ENCODE measurements around the gene RPS6KB1.
"Not testable (repeated sequence)": the region's sequence is repeated elsewhere in the genome, so short reads cannot be mapped to it uniquely, and the experiment has no call there.

Gene RPS6KB1

GRCh38 chr17:59907467-59907866, 14.5 kb downstream of the RPS6KB1 start:
- H3F3A ChIP-seq (ENCODE audit: insufficient read depth, low read length), result no peaks in the 10 kb centered on the region; the same call in 1 of the 2 replicates
- H3K9me3 ChIP-seq (ENCODE audit: low read length), result peaks cover 3% of the 10 kb centered on the region; the same call in 1 of the 2 replicates
- TF ChIP-seq CTCF (IDR thresholded peaks at IDR 0.05; ENCODE audit: low read length) (no peak), EZH2 (IDR thresholded peaks at IDR 0.05; ENCODE audit: borderline replicate concordance, low read length) (no peak)
- no peaks in the 10 kb centered on the region for H3K27me3 ChIP-seq (ENCODE audit: insufficient read depth, low read length)
- no peak overlapping the region for H3K4me3 ChIP-seq (ENCODE audit: low read depth, low read length, poor library complexity, severe bottlenecking)
- no peaks in the 10 kb centered on the region; the same call in 1 of the 2 replicates for H4K20me1 ChIP-seq (ENCODE audit: insufficient read depth, low read length)
- peaks cover 51% of the 10 kb centered on the region for H3K79me2 ChIP-seq (ENCODE audit: insufficient read depth, low read length)
- H2AFZ ChIP-seq (ENCODE audit: low read length), result no peak overlapping the region
- peaks cover 46% of the 10 kb centered on the region for H3K36me3 ChIP-seq (ENCODE audit: insufficient read depth, low read length)
- no peak overlapping the region for H3K4me2 ChIP-seq (ENCODE audit: low read length)
- H3K27ac ChIP-seq (ENCODE audit: low read depth, low read length, poor library complexity, severe bottlenecking), result no peak overlapping the region
- H3K9me2 ChIP-seq (ENCODE audit: low read depth, low read length), result no peaks in the 10 kb centered on the region
- no peaks in the 10 kb centered on the region for H3K4me1 ChIP-seq (ENCODE audit: insufficient read depth, low read length, severe bottlenecking)
- H3K9ac ChIP-seq (ENCODE audit: low read length), result no peak overlapping the region

GRCh38 chr17:59914274-59914854, 21.4 kb downstream of the RPS6KB1 start:
- Histone ChIP-seq H3K9me2 (ENCODE audit: low read depth, low read length) (no peaks in the 10 kb centered on the region), H3K9ac (ENCODE audit: low read length) (no peak overlapping the region), H3K27me3 (ENCODE audit: insufficient read depth, low read length) (no peaks in the 10 kb centered on the region), H3F3A (ENCODE audit: insufficient read depth, low read length) (no peaks in the 10 kb centered on the region; the same call in 1 of the 2 replicates), H3K4me3 (ENCODE audit: low read depth, low read length, poor library complexity, severe bottlenecking) (no peak overlapping the region), H2AFZ (ENCODE audit: low read length) (no peak overlapping the region), H3K27ac (ENCODE audit: low read depth, low read length, poor library complexity, severe bottlenecking) (no peak overlapping the region), H4K20me1 (ENCODE audit: insufficient read depth, low read length) (no peaks in the 10 kb centered on the region), H3K9me3 (ENCODE audit: low read length) (no peaks in the 10 kb centered on the region), H3K4me1 (ENCODE audit: insufficient read depth, low read length, severe bottlenecking) (no peaks in the 10 kb centered on the region), H3K79me2 (ENCODE audit: insufficient read depth, low read length) (no peaks in the 10 kb centered on the region), H3K4me2 (ENCODE audit: low read length) (no peak overlapping the region), H3K36me3 (ENCODE audit: insufficient read depth, low read length) (peaks cover 69% of the 10 kb centered on the region)
- TF ChIP-seq CTCF (IDR thresholded peaks at IDR 0.05; ENCODE audit: low read length) (peak; percentile 55), EZH2 (IDR thresholded peaks at IDR 0.05; ENCODE audit: borderline replicate concordance, low read length) (no peak)

GRCh38 chr17:59916446-59916845, 23.5 kb downstream of the RPS6KB1 start:
- H4K20me1 ChIP-seq (ENCODE audit: insufficient read depth, low read length), result no peaks in the 10 kb centered on the region
- no peaks in the 10 kb centered on the region for H3K9me2 ChIP-seq (ENCODE audit: low read depth, low read length)
- no peak overlapping the region for H3K4me2 ChIP-seq (ENCODE audit: low read length)
- no peaks in the 10 kb centered on the region for H3K79me2 ChIP-seq (ENCODE audit: insufficient read depth, low read length)
- no peak overlapping the region for H3K4me3 ChIP-seq (ENCODE audit: low read depth, low read length, poor library complexity, severe bottlenecking)
- TF ChIP-seq EZH2 (IDR thresholded peaks at IDR 0.05; ENCODE audit: borderline replicate concordance, low read length), result no peak
- no peak for TF ChIP-seq CTCF (IDR thresholded peaks at IDR 0.05; ENCODE audit: low read length)
- H2AFZ ChIP-seq (ENCODE audit: low read length), result no peak overlapping the region
- H3K27me3 ChIP-seq (ENCODE audit: insufficient read depth, low read length), result no peaks in the 10 kb centered on the region
- peaks cover 79% of the 10 kb centered on the region for H3K36me3 ChIP-seq (ENCODE audit: insufficient read depth, low read length)
- no peak overlapping the region for H3K27ac ChIP-seq (ENCODE audit: low read depth, low read length, poor library complexity, severe bottlenecking)
- H3K9me3 ChIP-seq (ENCODE audit: low read length), result no peaks in the 10 kb centered on the region
- no peaks in the 10 kb centered on the region; the same call in 1 of the 2 replicates for H3F3A ChIP-seq (ENCODE audit: insufficient read depth, low read length)
- no peaks in the 10 kb centered on the region for H3K4me1 ChIP-seq (ENCODE audit: insufficient read depth, low read length, severe bottlenecking)
- H3K9ac ChIP-seq (ENCODE audit: low read length), result no peak overlapping the region

- not testable (repeated sequence) for H3K9me2 ChIP-seq (ENCODE audit: low read depth, low read length); H3K4me3 ChIP-seq (ENCODE audit: low read depth, low read length, poor library complexity, severe bottlenecking); H3K4me2 ChIP-seq (ENCODE audit: low read length); H3K4me1 ChIP-seq (ENCODE audit: insufficient read depth, low read length, severe bottlenecking); H4K20me1 ChIP-seq (ENCODE audit: insufficient read depth, low read length); H3K9ac ChIP-seq (ENCODE audit: low read length); H3K79me2 ChIP-seq (ENCODE audit: insufficient read depth, low read length); H3K27ac ChIP-seq (ENCODE audit: low read depth, low read length, poor library complexity, severe bottlenecking); H2AFZ ChIP-seq (ENCODE audit: low read length); H3K9me3 ChIP-seq (ENCODE audit: low read length); H3F3A ChIP-seq (ENCODE audit: insufficient read depth, low read length); H3K27me3 ChIP-seq (ENCODE audit: insufficient read depth, low read length)
- H3K36me3 ChIP-seq (ENCODE audit: insufficient read depth, low read length), result peaks cover 72% of the 10 kb centered on the region
These were observed 27.7 kb downstream of the RPS6KB1 start for GRCh38 chr17:59920637-59921036.

GRCh38 chr17:59930121-59930520, 37.2 kb downstream of the RPS6KB1 start:
- not testable (repeated sequence) for H3K4me2 ChIP-seq (ENCODE audit: low read length); H4K20me1 ChIP-seq (ENCODE audit: insufficient read depth, low read length); H3K9me3 ChIP-seq (ENCODE audit: low read length); H2AFZ ChIP-seq (ENCODE audit: low read length); H3K9ac ChIP-seq (ENCODE audit: low read length); H3K27ac ChIP-seq (ENCODE audit: low read depth, low read length, poor library complexity, severe bottlenecking); H3K79me2 ChIP-seq (ENCODE audit: insufficient read depth, low read length); H3K27me3 ChIP-seq (ENCODE audit: insufficient read depth, low read length); H3K9me2 ChIP-seq (ENCODE audit: low read depth, low read length); H3K4me3 ChIP-seq (ENCODE audit: low read depth, low read length, poor library complexity, severe bottlenecking); H3K4me1 ChIP-seq (ENCODE audit: insufficient read depth, low read length, severe bottlenecking); H3F3A ChIP-seq (ENCODE audit: insufficient read depth, low read length)
- peaks cover 92% of the 10 kb centered on the region for H3K36me3 ChIP-seq (ENCODE audit: insufficient read depth, low read length)
